Muscle of back (tissue), 13 donors: ENCODE results near the gene GADL1. TPM values are rescaled to one million over a fixed set of nuclear protein-coding genes. Genes with fewer than 3 reads are reported as not detected.

ENCODE experiments used
- DNase-seq, 3 donors: peaks; one replicate each; pipeline versions ENCODE4 v3.0.0 to v3.0.0-alpha.2; 2013
- long read RNA-seq, 9 donors: transcript quantifications; one replicate each; lab custom pipeline, GENCODE V29; 2026
- polyA plus RNA-seq, 10 donors: library from polyadenylated mRNA; unstranded; fragments of 120-200 nt; gene quantifications; one replicate each; pipeline ENCODE4 v1.2.1, GENCODE V29; 2013; ENCODE audit not compliant: insufficient read length in 10 of 10

Gene GADL1, protein sequence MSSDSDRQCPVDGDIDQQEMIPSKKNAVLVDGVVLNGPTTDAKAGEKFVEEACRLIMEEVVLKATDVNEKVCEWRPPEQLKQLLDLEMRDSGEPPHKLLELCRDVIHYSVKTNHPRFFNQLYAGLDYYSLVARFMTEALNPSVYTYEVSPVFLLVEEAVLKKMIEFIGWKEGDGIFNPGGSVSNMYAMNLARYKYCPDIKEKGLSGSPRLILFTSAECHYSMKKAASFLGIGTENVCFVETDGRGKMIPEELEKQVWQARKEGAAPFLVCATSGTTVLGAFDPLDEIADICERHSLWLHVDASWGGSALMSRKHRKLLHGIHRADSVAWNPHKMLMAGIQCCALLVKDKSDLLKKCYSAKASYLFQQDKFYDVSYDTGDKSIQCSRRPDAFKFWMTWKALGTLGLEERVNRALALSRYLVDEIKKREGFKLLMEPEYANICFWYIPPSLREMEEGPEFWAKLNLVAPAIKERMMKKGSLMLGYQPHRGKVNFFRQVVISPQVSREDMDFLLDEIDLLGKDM
- 10 to 100 TPM; 12.7 to 31.8 (median 24.0) TPM for polyA plus RNA-seq
- long read RNA-seq, donor 1, partial matches to known transcripts, result 0 of 4 reads
- long read RNA-seq, donor 1, other reads (novel, unspliced or antisense), result 0 of 4 reads
- long read RNA-seq, donor 2, transcript GADL1-201 (15 exons, 3,759 nt), result major isoform, 5 of 5 reads
- long read RNA-seq, donor 2, partial matches to known transcripts, result 0 of 5 reads
- long read RNA-seq, donor 2, other reads (novel, unspliced or antisense), result 0 of 5 reads
- long read RNA-seq, donor 3, result 0 reads
- long read RNA-seq, donor 4, full-length matches to known transcripts, result 6 of 15 reads
- long read RNA-seq, donor 4, partial matches to known transcripts, result 9 of 15 reads
- long read RNA-seq, donor 4, other reads (novel, unspliced or antisense), result 0 of 15 reads
- long read RNA-seq, donor 5, partial matches to known transcripts, result 0 of 2 reads
- long read RNA-seq, donor 5, other reads (novel, unspliced or antisense), result 0 of 2 reads
- long read RNA-seq, donor 6, full-length matches to known transcripts, result 6 of 6 reads
- long read RNA-seq, donor 6, partial matches to known transcripts, result 0 of 6 reads
- long read RNA-seq, donor 6, other reads (novel, unspliced or antisense), result 0 of 6 reads
- long read RNA-seq, donor 7, partial matches to known transcripts, result 0 of 4 reads
- long read RNA-seq, donor 7, other reads (novel, unspliced or antisense), result 0 of 4 reads
- long read RNA-seq, donor 8, partial matches to known transcripts, result 0 of 3 reads
- long read RNA-seq, donor 8, other reads (novel, unspliced or antisense), result 0 of 3 reads
- long read RNA-seq, donor 9, result 0 reads

- peak in 2 of 3 donors; percentile 38 to 67 for DNase-seq
Measured at GRCh38 chr3:30894521-30895251, at the start of gene GADL1. GADL1 (minus strand) TSS chr3:30894661; CDS start chr3:30894614, 47 bp downstream.

GRCh38 chr3:30944124-30944523 lies 49.7 kb upstream of the GADL1 start:
- no peak for DNase-seq

GRCh38 chr3:30943206-30943605 lies 48.7 kb upstream of the GADL1 start:
- DNase-seq, result no peak

DNA sequence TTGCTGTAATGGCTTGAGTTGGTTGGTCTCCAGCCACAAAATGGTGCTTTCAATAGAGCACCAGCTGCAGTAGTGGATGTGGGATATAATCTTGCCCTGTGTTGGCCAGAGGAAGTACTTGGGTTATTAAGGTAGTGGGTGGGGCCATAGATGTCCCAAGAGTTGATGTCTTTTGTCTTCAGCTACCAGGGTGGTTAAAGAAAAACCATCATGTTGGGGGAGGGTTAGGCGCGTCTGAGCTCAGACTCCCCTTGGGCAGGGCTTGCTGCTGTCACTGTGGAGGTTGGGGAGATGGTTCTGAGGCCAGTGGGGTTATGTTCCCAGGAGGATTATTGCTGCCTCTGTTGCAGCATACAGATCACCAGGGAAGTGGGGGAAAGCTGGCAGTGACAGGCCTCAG lies 46.9 kb upstream of the GADL1 start:
- no peak for DNase-seq

GRCh38 chr3:30940740-30941139 lies 46.3 kb upstream of the GADL1 start:
- no peak for DNase-seq

DNA sequence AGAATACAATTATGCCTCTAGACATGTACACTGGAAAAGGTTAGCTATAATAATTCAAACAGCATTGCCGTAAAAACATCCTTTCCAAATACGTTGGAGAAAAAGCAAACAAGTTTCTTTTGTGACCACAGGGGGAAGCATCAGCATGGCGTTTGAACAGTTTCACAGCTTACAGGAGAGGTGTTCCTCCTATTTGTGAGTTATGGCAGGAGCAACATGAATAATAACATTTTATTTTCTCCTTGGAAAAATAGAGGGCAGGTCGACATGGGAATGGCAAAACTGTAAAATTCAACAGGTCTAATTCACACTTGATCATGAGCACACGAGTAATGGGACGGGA lies 39.7 kb upstream of the GADL1 start:
- peak; percentile 39 to 75 (median 44) for DNase-seq

DNA sequence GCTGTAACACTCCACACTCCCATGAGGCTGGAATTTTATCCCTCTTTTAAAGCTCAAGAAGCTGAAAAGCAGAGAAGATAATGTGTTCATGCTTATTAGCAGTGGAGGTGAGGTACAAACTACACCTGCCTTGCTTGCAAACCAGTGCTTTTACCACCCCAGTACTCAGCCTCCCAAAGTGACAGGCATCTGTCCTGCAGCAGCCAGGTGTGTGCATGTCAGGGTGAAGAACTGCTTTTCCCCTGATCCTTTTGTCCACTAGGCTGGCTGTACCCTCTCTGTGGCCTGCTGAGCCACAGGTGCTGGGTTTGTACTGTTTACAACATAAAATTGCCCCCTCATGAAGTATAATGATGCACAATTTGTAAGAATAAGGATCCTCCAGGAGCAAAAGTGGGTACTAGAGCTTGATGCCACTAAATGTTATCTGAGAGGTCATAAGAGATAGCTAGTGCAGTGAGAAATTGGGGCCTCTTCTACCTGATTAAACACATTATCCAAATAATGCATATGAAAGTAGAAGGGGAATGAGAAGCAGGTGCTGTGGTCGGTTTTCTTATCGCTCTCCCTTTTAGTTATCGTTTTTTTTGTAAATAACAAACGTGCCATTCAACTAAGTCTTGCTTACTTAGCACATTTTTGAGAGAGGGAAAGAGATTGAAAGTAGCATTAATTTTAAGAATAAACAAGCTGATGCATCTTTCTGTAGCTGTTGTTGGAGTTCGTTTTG lies 39.2 kb upstream of the GADL1 start:
- no peak for DNase-seq

DNA sequence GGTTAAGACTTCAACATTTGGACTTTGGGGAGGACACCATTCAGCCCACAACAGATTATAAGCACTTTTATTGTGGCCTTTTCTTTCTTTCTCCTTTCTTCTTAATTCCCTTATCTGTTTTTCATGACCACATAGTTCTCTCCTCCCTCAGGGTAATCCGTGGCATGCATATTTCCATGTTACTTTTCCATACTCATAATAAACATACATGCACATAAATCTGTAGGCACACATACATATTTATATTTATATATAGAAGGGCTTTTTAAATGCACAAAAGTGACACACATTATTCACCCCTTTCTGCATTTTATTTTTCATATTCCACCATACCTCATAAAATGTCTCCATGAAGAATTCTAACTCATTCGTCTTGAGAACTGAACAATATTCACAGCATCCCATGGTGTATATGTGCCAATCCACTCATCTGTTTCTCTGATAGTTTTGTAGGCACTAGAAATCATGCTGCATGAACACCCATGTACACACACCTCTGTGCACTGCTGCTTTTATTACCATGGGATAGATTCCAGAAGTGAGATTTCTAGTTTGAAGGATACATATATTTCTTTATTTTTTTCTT lies 38.1 kb upstream of the GADL1 start:
- DNase-seq, result no peak

GRCh38 chr3:30924763-30925162 lies 30.3 kb upstream of the GADL1 start:
- no peak for DNase-seq

- DNase-seq, result no peak
Measured at GRCh38 chr3:30919564-30919963, 25.1 kb upstream of the GADL1 start.

DNA sequence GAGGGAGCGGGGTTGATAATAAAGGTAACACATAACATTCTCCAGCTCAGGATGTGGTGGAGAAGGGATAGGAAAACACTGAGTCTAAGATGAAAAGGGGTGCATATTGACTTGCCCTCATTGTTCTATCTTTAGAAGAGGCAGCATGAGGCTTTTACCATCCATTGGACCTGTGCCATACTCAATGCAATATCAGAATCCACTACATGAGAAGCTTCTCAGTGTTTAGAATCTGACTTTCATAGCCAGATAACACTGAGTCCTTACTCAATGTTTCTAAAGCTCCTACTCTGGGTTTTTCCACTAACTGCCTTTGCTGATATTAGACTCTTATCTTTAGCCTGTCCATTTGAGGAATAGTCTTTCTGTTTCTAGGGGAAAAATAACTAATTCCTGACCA lies 24.3 kb upstream of the GADL1 start:
- DNase-seq, result no peak

DNA sequence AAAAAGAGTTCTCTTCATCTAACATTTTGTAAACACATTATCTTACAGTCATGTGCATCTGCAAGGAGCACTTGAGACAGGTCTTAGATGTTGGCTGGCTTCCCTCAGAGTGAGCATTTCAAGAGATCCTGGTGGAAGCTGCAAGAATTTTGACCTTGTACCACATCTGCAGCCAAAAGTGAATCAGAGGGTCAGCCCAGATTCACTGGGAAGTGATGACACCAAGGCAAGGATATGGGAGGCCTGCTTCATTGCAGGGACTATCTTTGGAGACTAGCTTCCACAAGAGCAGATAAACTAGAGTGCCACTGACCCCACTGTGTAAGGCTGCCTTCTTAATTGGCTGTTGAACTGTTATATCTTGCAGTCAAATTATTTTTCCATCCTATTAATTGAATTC lies 21.3 kb upstream of the GADL1 start:
- DNase-seq, result no peak

DNA sequence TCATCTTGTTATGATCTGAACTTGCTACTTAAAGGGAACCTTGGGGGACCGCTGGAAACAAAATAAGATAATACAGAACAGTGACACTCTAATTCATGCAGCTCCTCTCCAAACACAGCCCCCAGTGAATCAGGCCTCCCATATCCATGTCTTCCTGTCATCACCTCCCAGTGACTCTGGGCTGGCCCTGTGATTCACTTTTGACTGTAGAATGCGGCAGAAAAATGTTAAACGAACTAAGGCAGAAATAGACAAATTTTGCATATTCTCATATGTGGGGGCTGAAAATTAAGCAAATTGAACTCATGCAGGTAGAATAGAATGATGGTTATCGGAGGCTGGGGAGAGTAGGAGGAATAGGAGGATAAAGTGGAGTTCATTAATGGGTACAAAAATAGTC lies 20.2 kb upstream of the GADL1 start:
- no peak for DNase-seq

- no peak for DNase-seq
Measured at GRCh38 chr3:30913176-30913575, 18.7 kb upstream of the GADL1 start.

DNA sequence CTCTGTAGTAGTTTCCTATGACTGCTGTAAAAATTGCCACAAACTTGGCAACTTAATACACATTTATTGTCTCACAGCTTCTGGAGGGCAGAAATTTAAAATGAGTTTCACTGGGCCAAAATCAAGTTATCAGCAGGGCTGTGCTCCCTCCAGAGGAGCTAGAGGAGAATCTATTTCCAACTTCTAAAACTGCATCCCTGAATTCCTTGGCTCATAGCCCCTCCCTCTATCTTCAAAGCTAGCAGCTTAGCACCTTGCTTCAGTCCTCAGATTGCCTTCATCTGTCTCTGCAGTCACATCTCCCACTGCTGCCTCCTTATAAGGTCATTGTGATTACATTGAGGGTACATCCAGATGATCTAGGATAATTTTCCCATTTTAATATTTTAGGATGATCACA lies 17.8 kb upstream of the GADL1 start:
- DNase-seq, result no peak

GRCh38 chr3:30908456-30909037 lies 14.1 kb upstream of the GADL1 start:
- no peak for DNase-seq

DNA sequence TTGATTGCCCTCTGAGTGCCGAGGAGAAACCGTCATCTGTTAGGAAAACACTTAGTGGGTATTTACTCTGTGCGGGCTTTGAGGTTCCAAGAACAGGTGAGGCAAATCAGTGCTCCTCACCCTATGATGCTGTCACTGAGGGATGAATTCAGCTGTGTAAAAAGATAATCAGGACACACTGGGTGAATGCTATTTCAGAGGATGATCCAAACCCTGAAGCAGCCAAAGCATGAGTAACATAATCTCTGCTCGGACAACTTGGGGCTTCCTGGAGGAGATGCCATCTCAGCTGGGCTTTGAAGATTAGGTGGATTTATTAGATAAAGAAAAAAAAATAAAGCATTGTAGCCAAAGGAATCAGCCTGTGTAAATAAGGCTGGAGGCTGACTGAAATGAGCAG lies 10.5 kb upstream of the GADL1 start:
- DNase-seq, result peak in 1 of 3 donors; percentile 11

DNA sequence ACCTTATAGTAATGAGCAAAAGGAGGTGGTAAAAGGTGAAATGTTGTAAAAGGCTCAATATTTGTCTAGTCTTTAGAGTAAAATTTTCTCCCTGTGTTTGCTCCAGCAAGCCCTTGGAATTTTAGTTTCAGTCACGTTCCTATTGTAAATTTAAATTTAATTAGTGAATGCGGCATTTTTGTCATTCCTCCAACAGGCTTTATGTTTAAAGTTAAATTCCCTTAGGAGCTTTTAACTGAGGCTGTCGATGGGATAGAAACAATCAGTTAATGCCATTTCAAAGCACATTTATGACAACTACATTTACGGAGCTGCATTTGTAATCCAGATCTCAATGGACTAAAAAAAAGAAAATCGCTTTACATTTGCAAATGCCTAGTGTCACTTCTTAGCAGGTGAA lies 868 bp upstream of the GADL1 start:
- no peak for DNase-seq

- peak in 1 of 3 donors; percentile 41 for DNase-seq
Measured at GRCh38 chr3:30893678-30894325, 659 bp downstream of the GADL1 start.
